Breast epithelium (tissue), 4 donors: ENCODE results near the gene THRA. TPM values are rescaled to one million over a fixed set of nuclear protein-coding genes. Genes with fewer than 3 reads are reported as not detected.

Experiments used
- DNase-seq, 2 donors: peaks; one replicate each; pipeline ENCODE4 v3.0.0-alpha.2; 2019; ENCODE audit warnings: low spot score in 2 of 2
- H3K27ac ChIP-seq, 2 donors: fragments of 200-600 bp; sonication (generic) in 1 of 2; one replicate each; pipeline ENCODE4 v1.5.1; 2016 to 2019; ENCODE audit warnings: mild to moderate bottlenecking in 1 of 2
- H3K27me3 ChIP-seq, 2 donors: fragments of 200-600 bp; sonication (generic) in 1 of 2; one replicate each; pipeline versions ENCODE4 v1.5.1 to v1.6.0; 2017 to 2019; ENCODE audit warnings: control low read depth in 1 of 2, mild to moderate bottlenecking in 1 of 2
- H3K36me3 ChIP-seq: fragments of 200-600 bp; one replicate; pipeline ENCODE4 v1.5.1; 2019
- H3K4me1 ChIP-seq, 2 donors: fragments of 200-600 bp; sonication (generic); one replicate each; pipeline ENCODE4 v1.5.1; 2016 to 2019; ENCODE audit warnings: control low read depth in 1 of 2
- H3K4me3 ChIP-seq, 3 donors: fragments of 200-600 bp; sonication (generic); 1 replicate in 2 of 3; 2 replicates in 1 of 3; pipeline ENCODE4 v1.5.1; 2016 to 2019; ENCODE audit warnings: mild to moderate bottlenecking in 3 of 3, moderate library complexity in 2 of 3
- H3K9me3 ChIP-seq, 2 donors: fragments of 200-600 bp; sonication (generic) in 1 of 2; one replicate each; pipeline ENCODE4 v1.5.1; 2016 to 2019; ENCODE audit warnings: control low read depth in 1 of 2
- POLR2A ChIP-seq: fragments of 450-650 bp; IDR thresholded peaks from one replicate; pipeline ENCODE4 v1.6.1; 2016; ENCODE audit warnings: antibody characterized with exemption, mild to moderate bottlenecking, moderate library complexity
- POLR2AphosphoS5 ChIP-seq, 3 donors: sonication (generic); formaldehyde crosslinking; IDR thresholded peaks; one replicate each; pipeline ENCODE4 v1.6.1; 2017; ENCODE audit warnings: antibody characterized with exemption in 3 of 3
- intact Hi-C: fragments of 100-400 bp; cut with DNase I; formaldehyde crosslinking; loops from one replicate; pipeline ENCODE4 v1.15.1; 2023; ENCODE audit warnings: low total_unique reads
- total RNA-seq, 3 donors: library from RNA; depleted of rRNA; stranded (reverse); fragments of >200 nt; gene quantifications; one replicate each; pipeline ENCODE4 v1.1.0, GENCODE V29; 2016
- TF ChIP-seq, protein P1 (sequence below), 3 donors: fragments of 450-650 bp; IDR thresholded peaks; one replicate each; pipeline ENCODE4 v1.5.1; 2016 to 2017; ENCODE audit warnings: antibody characterized with exemption in 3 of 3, mild to moderate bottlenecking in 3 of 3, moderate library complexity in 3 of 3

The THRA gene
- total RNA-seq, 3 donors from 2014 or later, result 41.6 to 61.0 (median 48.1) TPM

DNA sequence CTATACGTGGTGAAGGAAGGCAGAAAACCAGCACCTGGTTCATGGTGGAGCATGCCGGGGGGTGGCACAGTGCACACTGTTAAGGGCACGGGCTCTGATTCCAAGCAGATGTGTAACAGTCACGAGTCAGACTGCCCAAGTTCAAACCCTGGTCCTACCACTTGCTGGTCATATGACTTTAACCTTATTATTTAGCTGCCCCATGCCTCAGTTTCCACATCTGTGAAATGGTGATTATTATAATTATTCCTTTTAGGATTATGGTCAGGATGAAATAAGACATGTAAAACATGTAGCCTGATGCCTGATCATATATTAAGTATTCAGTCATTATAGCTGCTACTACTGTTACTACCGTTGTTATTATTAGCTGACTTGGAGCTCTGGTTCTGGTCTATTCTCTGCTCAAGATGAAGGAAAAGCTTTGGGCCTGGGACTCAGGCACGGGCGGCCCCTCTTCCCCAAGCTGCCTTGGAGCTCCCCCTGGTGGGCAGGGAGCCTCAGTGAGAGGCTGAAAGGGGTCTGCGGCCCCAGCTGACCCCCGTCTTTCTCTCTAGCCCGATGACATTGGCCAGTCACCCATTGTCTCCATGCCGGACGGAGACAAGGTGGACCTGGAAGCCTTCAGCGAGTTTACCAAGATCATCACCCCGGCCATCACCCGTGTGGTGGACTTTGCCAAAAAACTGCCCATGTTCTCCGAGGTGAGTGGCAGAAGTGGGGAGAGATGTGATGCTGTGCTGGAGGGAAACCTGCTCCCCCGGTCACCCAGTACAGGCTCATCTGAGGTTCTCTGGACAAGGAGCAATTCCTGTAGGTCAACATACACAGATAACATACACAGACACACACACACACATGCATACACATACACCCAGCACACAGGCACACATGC lies 23.6 kb downstream of the THRA start:
- H3K27ac ChIP-seq, result peak overlapping the region; percentile 26 to 57
- no peaks in the 10 kb centered on the region for H3K27me3 ChIP-seq
- no peak for TF ChIP-seq POLR2A
- TF ChIP-seq, protein P1, sequence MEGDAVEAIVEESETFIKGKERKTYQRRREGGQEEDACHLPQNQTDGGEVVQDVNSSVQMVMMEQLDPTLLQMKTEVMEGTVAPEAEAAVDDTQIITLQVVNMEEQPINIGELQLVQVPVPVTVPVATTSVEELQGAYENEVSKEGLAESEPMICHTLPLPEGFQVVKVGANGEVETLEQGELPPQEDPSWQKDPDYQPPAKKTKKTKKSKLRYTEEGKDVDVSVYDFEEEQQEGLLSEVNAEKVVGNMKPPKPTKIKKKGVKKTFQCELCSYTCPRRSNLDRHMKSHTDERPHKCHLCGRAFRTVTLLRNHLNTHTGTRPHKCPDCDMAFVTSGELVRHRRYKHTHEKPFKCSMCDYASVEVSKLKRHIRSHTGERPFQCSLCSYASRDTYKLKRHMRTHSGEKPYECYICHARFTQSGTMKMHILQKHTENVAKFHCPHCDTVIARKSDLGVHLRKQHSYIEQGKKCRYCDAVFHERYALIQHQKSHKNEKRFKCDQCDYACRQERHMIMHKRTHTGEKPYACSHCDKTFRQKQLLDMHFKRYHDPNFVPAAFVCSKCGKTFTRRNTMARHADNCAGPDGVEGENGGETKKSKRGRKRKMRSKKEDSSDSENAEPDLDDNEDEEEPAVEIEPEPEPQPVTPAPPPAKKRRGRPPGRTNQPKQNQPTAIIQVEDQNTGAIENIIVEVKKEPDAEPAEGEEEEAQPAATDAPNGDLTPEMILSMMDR (IDR thresholded peaks at IDR 0.05), result peak; percentile 72 to 87 (median 83)
- H3K9me3 ChIP-seq, result no peaks in the 10 kb centered on the region
- intact Hi-C loops, result loop anchor here (5.0 kb wide), 1 partner anchor 839 kb away; no protein-coding TSS in a partner anchor
- DNase-seq, result no peak
- peaks cover 5% of the 10 kb centered on the region for H3K36me3 ChIP-seq
- no peaks in the 10 kb centered on the region for H3K4me1 ChIP-seq
- no peak overlapping the region for H3K4me3 ChIP-seq

DNA sequence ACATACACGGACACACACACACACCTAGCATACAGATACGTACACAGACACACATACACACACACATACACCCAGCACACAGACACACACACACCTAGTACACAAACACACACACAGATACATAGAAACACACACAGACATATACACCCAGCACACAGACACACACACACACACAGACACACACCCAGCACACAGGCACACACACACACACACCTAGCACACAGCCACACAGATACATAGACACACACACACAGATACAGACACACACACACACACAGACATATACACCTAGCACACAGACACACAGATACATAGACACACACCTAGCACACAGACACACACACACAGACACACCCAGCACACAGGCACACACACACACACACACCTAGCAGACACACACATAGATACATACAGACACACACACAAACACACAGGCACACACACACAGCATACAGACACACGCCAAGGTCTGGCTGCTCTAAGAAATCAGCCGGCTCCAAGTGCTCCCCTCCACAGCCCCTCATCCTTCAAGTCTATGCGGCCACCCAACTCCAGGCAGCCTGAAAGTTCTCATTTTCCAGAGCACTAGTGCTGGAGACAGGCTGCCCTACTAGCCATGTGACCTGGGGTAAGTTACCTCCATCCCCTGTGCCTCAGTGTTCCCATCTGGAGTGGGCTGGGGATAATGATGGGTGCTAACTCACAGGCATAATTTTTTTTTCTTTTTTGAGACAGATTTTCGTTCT lies 24.5 kb downstream of the THRA start:
- intact Hi-C loops, result loop anchor here (5.0 kb wide), 1 partner anchor 840 kb away; no protein-coding TSS in a partner anchor
- Histone ChIP-seq H3K27me3 (no peaks in the 10 kb centered on the region), H3K9me3 (no peaks in the 10 kb centered on the region), H3K36me3 (peaks cover 5% of the 10 kb centered on the region), H3K4me3 (no peak overlapping the region), H3K27ac (peak overlapping the region in 1 of 2 donors; percentile 57), H3K4me1 (peaks cover 0 to 3% of the 10 kb centered on the region in 2 donors)
- TF ChIP-seq POLR2A (no peak), POLR2AphosphoS5 (IDR thresholded peaks at IDR 0.05) (no peak)
- TF ChIP-seq, protein P1 (IDR thresholded peaks at IDR 0.05), result no peak
- no peak for DNase-seq

DNA sequence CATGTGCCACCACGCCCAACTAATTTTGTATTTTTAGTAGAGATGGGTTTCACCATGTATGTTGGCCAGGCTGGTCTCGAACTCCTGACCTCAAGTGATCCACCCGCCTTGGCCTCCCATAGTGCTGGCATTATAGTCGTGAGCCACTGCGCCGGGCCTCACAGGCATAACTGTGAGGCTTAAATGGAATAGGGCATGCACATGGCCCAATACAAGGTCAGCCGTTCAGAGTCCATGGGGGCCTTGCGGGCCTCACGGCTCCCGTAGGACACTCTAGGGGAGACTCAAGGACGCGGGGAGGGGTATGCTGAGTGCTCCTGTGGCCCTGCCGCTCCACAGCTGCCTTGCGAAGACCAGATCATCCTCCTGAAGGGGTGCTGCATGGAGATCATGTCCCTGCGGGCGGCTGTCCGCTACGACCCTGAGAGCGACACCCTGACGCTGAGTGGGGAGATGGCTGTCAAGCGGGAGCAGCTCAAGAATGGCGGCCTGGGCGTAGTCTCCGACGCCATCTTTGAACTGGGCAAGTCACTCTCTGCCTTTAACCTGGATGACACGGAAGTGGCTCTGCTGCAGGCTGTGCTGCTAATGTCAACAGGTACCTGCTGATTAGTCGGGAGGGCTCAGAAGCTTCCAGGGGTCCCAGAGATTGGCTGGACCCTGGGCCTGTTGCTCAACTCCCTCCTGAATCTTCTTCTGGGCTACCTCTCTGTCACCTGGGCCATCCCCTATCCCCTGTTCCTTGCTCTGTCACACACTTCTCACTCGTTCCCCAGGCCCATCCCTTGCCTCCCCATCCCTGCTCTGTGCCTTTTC lies 25.3 kb downstream of the THRA start:
- Histone ChIP-seq H3K9me3 (no peaks in the 10 kb centered on the region), H3K27me3 (no peaks in the 10 kb centered on the region), H3K27ac (peak overlapping the region; percentile 95 to 99), H3K4me1 (peaks cover 2 to 4% of the 10 kb centered on the region in 2 donors), H3K36me3 (peaks cover 5% of the 10 kb centered on the region), H3K4me3 (no peak overlapping the region)
- TF ChIP-seq POLR2A (no peak), POLR2AphosphoS5 (IDR thresholded peaks at IDR 0.05) (no peak)
- TF ChIP-seq, protein P1 (IDR thresholded peaks at IDR 0.05), result no peak
- intact Hi-C loops, result loop anchor here (5.0 kb wide), 1 partner anchor 841 kb away; no protein-coding TSS in a partner anchor
- no peak for DNase-seq

DNA sequence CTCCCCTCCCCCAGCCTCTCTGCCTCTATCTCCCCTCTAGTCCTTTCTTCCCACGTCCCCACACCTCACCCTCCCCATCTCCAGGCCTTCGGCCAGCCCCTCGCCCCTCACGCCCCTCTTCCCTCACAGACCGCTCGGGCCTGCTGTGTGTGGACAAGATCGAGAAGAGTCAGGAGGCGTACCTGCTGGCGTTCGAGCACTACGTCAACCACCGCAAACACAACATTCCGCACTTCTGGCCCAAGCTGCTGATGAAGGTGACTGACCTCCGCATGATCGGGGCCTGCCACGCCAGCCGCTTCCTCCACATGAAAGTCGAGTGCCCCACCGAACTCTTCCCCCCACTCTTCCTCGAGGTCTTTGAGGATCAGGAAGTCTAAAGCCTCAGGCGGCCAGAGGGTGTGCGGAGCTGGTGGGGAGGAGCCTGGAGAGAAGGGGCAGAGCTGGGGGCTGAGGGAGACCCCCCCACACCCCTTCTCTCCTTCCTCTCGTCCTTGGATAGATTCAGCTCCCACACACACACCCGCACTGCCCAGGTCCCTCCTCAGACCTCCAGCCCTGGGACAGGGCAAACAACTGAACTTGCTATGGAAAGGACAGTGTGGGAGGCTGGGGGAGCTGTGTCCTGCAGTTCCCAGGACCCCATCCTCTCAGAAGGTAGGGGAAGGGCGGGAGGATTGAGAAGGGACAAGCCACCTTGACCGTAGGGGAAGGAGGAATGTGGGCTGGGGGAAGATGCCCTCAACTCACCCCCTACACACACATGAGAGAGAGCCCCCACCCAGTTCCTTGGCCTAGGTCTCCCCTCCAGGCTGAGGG lies 26.5 kb downstream of the THRA start:
- no peak for TF ChIP-seq POLR2AphosphoS5 (IDR thresholded peaks at IDR 0.05)
- no peak for TF ChIP-seq POLR2A
- TF ChIP-seq, protein P1 (IDR thresholded peaks at IDR 0.05), result no peak
- no peaks in the 10 kb centered on the region for H3K9me3 ChIP-seq
- peaks cover 4 to 7% of the 10 kb centered on the region in 2 donors for H3K4me1 ChIP-seq
- intact Hi-C loops, result loop anchor here (5.0 kb wide), 1 partner anchor 842 kb away; no protein-coding TSS in a partner anchor
- DNase-seq, result no peak
- H3K27me3 ChIP-seq, result no peaks in the 10 kb centered on the region
- H3K4me3 ChIP-seq, result no peak overlapping the region
- H3K36me3 ChIP-seq, result peaks cover 5% of the 10 kb centered on the region
- peak overlapping the region; percentile 95 to 99 for H3K27ac ChIP-seq
